ENCODE results near the gene DIS3L2.

DIS3L2 gene

GRCh38 chr2:232339121-232340081 is 377.9 kb downstream of the DIS3L2 start:
- Histone ChIP-seq H3K79me2 (ENCODE audit: control insufficient read depth, insufficient read depth, low read length, unreplicated experiment) (no peaks in the 10 kb centered on the region), H3K4me1 (ENCODE audit: control insufficient read depth, insufficient read depth, low read length, unreplicated experiment) (no peaks in the 10 kb centered on the region), H3K27me3 (ENCODE audit: insufficient read depth, low read length) (no peaks in the 10 kb centered on the region), H3K27ac (ENCODE audit: low read depth, low read length) (no peak overlapping the region), H3K4me3 (ENCODE audit: low read depth, low read length) (no peak overlapping the region), H3K36me3 (ENCODE audit: insufficient read depth, low read length) (no peaks in the 10 kb centered on the region), H2AFZ (ENCODE audit: low read length, unreplicated experiment) (no peak overlapping the region)

GRCh38 chr2:232340171-232340935 is 378.8 kb downstream of the DIS3L2 start:
- H3K27ac ChIP-seq (ENCODE audit: low read depth, low read length), result no peak overlapping the region
- no peak overlapping the region for H3K4me3 ChIP-seq (ENCODE audit: low read depth, low read length)
- no peaks in the 10 kb centered on the region for H3K79me2 ChIP-seq (ENCODE audit: control insufficient read depth, insufficient read depth, low read length, unreplicated experiment)
- H3K36me3 ChIP-seq (ENCODE audit: insufficient read depth, low read length), result no peaks in the 10 kb centered on the region
- no peaks in the 10 kb centered on the region for H3K4me1 ChIP-seq (ENCODE audit: control insufficient read depth, insufficient read depth, low read length, unreplicated experiment)
- no peaks in the 10 kb centered on the region for H3K27me3 ChIP-seq (ENCODE audit: insufficient read depth, low read length)
- H2AFZ ChIP-seq (ENCODE audit: low read length, unreplicated experiment), result no peak overlapping the region

- no peaks in the 10 kb centered on the region for H3K36me3 ChIP-seq (ENCODE audit: insufficient read depth, low read length)
- no peaks in the 10 kb centered on the region for H3K79me2 ChIP-seq (ENCODE audit: control insufficient read depth, insufficient read depth, low read length, unreplicated experiment)
- H3K4me3 ChIP-seq (ENCODE audit: low read depth, low read length), result no peak overlapping the region
- no peaks in the 10 kb centered on the region for H3K27me3 ChIP-seq (ENCODE audit: insufficient read depth, low read length)
- no peak overlapping the region for H2AFZ ChIP-seq (ENCODE audit: low read length, unreplicated experiment)
- H3K4me1 ChIP-seq (ENCODE audit: control insufficient read depth, insufficient read depth, low read length, unreplicated experiment), result no peaks in the 10 kb centered on the region
- no peak overlapping the region for H3K27ac ChIP-seq (ENCODE audit: low read depth, low read length)
Observed at GRCh38 chr2:232341061-232341738, 379.7 kb downstream of the DIS3L2 start.

- no peaks in the 10 kb centered on the region for H3K36me3 ChIP-seq (ENCODE audit: insufficient read depth, low read length)
- peaks cover under 1% of the 10 kb centered on the region; the same call in 1 of the 2 replicates for H3K27me3 ChIP-seq (ENCODE audit: insufficient read depth, low read length)
- no peak overlapping the region for H3K27ac ChIP-seq (ENCODE audit: low read depth, low read length)
- H3K4me1 ChIP-seq (ENCODE audit: control insufficient read depth, insufficient read depth, low read length, unreplicated experiment), result no peaks in the 10 kb centered on the region
- H2AFZ ChIP-seq (ENCODE audit: low read length, unreplicated experiment), result no peak overlapping the region
- H3K79me2 ChIP-seq (ENCODE audit: control insufficient read depth, insufficient read depth, low read length, unreplicated experiment), result no peaks in the 10 kb centered on the region
- no peak overlapping the region for H3K4me3 ChIP-seq (ENCODE audit: low read depth, low read length)
Observed at GRCh38 chr2:232341739-232342126, 380.2 kb downstream of the DIS3L2 start.

GRCh38 chr2:232342635-232343565 is 381.4 kb downstream of the DIS3L2 start:
- Histone ChIP-seq H2AFZ (ENCODE audit: low read length, unreplicated experiment) (no peak overlapping the region), H3K27ac (ENCODE audit: low read depth, low read length) (no peak overlapping the region), H3K36me3 (ENCODE audit: insufficient read depth, low read length) (no peaks in the 10 kb centered on the region), H3K27me3 (ENCODE audit: insufficient read depth, low read length) (peaks cover 12% of the 10 kb centered on the region), H3K79me2 (ENCODE audit: control insufficient read depth, insufficient read depth, low read length, unreplicated experiment) (no peaks in the 10 kb centered on the region), H3K4me3 (ENCODE audit: low read depth, low read length) (no peak overlapping the region), H3K4me1 (ENCODE audit: control insufficient read depth, insufficient read depth, low read length, unreplicated experiment) (no peaks in the 10 kb centered on the region)

- H3K27ac ChIP-seq (ENCODE audit: low read depth, low read length), result no peak overlapping the region
Observed at GRCh38 chr2:232343821-232344220, 382.3 kb downstream of the DIS3L2 start.

GRCh38 chr2:232345251-232345650 is 383.7 kb downstream of the DIS3L2 start:
- Histone ChIP-seq H3K79me2 (ENCODE audit: control insufficient read depth, insufficient read depth, low read length, unreplicated experiment) (no peaks in the 10 kb centered on the region), H3K27ac (ENCODE audit: low read depth, low read length) (no peak overlapping the region), H2AFZ (ENCODE audit: low read length, unreplicated experiment) (no peak overlapping the region), H3K27me3 (ENCODE audit: insufficient read depth, low read length) (peaks cover 34% of the 10 kb centered on the region), H3K4me1 (ENCODE audit: control insufficient read depth, insufficient read depth, low read length, unreplicated experiment) (no peaks in the 10 kb centered on the region), H3K4me3 (ENCODE audit: low read depth, low read length) (no peak overlapping the region), H3K36me3 (ENCODE audit: insufficient read depth, low read length) (no peaks in the 10 kb centered on the region)

More at GRCh38 chr2:232343821-232344220, 382.3 kb downstream of the DIS3L2 start:
- Histone ChIP-seq H2AFZ (ENCODE audit: low read length, unreplicated experiment) (no peak overlapping the region), H3K36me3 (ENCODE audit: insufficient read depth, low read length) (no peaks in the 10 kb centered on the region), H3K79me2 (ENCODE audit: control insufficient read depth, insufficient read depth, low read length, unreplicated experiment) (no peaks in the 10 kb centered on the region), H3K4me3 (ENCODE audit: low read depth, low read length) (no peak overlapping the region), H3K4me1 (ENCODE audit: control insufficient read depth, insufficient read depth, low read length, unreplicated experiment) (no peaks in the 10 kb centered on the region), H3K27me3 (ENCODE audit: insufficient read depth, low read length) (peaks cover 21% of the 10 kb centered on the region)

- H3K4me1 ChIP-seq (ENCODE audit: control insufficient read depth, insufficient read depth, low read length, unreplicated experiment), result no peaks in the 10 kb centered on the region
- no peak overlapping the region for H3K27ac ChIP-seq (ENCODE audit: low read depth, low read length)
- peaks cover 55% of the 10 kb centered on the region for H3K27me3 ChIP-seq (ENCODE audit: insufficient read depth, low read length)
Observed at GRCh38 chr2:232347369-232347768, 385.9 kb downstream of the DIS3L2 start.

GRCh38 chr2:232348936-232349335 is 387.4 kb downstream of the DIS3L2 start:
- Histone ChIP-seq H3K4me3 (ENCODE audit: low read depth, low read length) (no peak overlapping the region), H3K27me3 (ENCODE audit: insufficient read depth, low read length) (peaks cover 71% of the 10 kb centered on the region), H3K27ac (ENCODE audit: low read depth, low read length) (no peak overlapping the region), H2AFZ (ENCODE audit: low read length, unreplicated experiment) (no peak overlapping the region), H3K36me3 (ENCODE audit: insufficient read depth, low read length) (no peaks in the 10 kb centered on the region), H3K79me2 (ENCODE audit: control insufficient read depth, insufficient read depth, low read length, unreplicated experiment) (no peaks in the 10 kb centered on the region), H3K4me1 (ENCODE audit: control insufficient read depth, insufficient read depth, low read length, unreplicated experiment) (no peaks in the 10 kb centered on the region)

More at GRCh38 chr2:232347369-232347768, 385.9 kb downstream of the DIS3L2 start:
- H3K79me2 ChIP-seq (ENCODE audit: control insufficient read depth, insufficient read depth, low read length, unreplicated experiment), result no peaks in the 10 kb centered on the region
- no peak overlapping the region for H2AFZ ChIP-seq (ENCODE audit: low read length, unreplicated experiment)
- no peak overlapping the region for H3K4me3 ChIP-seq (ENCODE audit: low read depth, low read length)
- H3K36me3 ChIP-seq (ENCODE audit: insufficient read depth, low read length), result no peaks in the 10 kb centered on the region

Data from ACC112 (cell line).